NCI-H748 treated with DMSO at 0.1 percent for 48 hours (cell line): Measurements from ENCODE around the gene SCYGR8.
"Not testable (repeated sequence)": the region's sequence is repeated elsewhere in the genome, so short reads cannot be mapped to it uniquely, and the experiment has no call there.

Experiments used
- DNase-seq: peaks from one replicate; lab custom pipeline; 2025; lab: John Stamatoyannopoulos, UW

SCYGR8 gene, protein sequence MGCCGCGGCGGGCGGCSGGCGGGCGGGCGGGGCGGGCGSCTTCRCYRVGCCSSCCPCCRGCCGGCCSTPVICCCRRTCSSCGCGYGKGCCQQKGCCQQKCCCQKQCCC

DNA sequence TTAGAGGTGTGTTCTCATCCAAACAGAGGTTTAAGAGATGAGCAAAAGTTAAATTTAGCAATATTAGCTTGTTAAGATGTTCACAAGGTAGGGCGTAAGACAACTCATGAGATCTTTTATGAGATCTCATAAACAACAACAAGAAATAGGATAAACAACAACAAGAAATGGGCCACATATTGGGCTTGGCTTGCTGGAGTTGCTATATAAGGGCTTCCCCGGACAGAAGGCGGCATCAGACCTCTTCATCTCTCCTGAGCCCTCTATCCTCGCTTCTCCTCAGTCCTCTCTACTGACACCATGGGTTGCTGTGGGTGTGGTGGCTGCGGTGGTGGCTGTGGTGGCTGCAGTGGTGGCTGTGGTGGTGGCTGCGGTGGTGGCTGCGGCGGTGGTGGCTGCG lies at the start of gene SCYGR8:
TSS of gene SCYGR8 (plus strand) at position 301 of the 400 bp plus-strand sequence. CDS start at position 301, 0 bp downstream.
- no peak for DNase-seq

DNA sequence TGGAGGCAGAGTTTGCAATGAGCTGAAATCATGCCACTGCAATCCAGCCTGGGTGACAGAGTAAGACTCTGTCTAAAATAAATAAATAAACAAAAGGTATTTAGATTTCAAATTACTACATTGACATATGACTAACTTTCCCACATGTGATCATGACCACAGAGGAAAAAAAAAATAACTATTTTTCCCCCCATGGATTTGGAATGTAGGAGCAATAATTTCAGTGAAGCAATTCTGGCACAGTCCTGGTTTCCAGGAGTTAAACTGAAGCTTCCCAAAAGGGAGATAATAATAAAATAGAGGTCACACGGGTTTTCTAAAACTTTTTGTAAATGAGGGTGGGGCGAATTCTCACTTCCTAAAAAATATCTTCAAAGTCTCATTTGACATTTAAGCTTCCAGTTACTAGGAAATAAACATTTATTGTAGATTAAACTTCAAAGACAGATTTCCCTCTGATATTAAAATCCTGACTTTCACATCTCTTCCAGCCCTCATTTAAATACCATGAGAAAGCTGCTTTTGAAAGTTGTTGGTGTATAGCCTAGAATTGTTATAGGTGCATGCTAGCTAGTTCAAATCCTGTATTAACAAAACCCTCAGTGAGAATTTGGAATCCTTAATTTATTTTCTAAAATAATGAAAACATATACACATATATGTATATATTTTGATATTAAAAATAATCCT lies 48.6 kb upstream of the SCYGR8 start:
- no peak for DNase-seq

DNA sequence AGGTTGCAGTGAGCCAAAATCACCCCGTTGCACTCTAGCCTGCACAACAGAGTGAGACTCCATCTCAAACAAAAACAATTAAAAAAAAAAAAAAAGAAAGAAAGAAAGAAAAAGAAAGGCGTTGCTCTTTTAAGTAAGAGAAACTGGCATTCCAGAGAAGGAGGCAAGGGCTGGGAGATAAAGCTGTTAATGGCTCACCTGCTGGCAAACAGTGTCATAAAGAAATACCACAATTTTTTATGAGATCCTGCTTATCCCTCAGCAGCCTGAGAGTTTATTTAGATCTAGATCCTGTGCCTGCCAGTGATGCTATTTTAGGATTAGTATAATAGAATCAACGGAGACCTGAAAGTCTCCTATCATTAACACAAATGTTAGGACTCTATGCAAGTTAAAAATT lies 44.1 kb upstream of the SCYGR8 start:
- no peak for DNase-seq

DNA sequence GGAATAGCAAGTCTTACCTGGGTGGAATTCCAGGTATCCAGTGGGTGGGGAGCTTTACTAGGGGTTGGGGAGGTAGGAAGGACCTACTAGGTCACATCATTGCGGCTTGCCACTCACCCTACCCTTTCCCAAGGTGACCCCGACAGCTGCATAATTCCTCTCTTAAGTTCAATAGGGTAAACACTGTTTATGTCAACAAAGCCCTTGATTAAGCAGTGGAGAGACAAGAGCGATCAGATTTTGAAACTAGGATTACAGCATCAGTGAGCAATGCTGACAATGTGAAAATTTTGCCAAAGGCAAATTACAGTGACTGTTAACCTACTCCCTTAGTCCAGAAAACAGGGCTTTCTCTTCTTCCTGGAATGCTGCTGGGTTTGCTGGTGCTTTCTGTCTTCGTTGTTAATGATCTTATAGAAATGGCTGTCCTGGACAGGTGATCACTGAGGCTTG lies 42.4 kb upstream of the SCYGR8 start:
- no peak for DNase-seq

DNA sequence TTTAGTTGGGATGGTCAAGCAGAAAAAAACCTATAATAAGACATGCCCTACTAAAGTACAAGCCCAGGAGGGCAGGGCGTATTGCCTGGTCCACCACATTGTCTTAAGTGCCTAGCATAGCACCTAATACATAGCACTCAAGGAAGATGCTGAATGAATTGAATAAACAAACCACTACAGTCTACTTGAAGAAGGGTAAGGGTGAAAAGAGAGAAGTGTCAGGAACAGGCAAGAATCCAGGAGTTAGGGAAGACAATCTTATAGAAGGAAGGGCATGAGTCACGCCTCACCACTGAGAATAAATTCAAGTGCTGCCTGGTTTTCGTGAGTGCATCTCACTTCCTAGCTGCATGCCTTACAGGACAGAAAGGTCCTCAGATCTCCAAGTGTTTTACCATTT lies 41.7 kb upstream of the SCYGR8 start:
- no peak for DNase-seq

DNA sequence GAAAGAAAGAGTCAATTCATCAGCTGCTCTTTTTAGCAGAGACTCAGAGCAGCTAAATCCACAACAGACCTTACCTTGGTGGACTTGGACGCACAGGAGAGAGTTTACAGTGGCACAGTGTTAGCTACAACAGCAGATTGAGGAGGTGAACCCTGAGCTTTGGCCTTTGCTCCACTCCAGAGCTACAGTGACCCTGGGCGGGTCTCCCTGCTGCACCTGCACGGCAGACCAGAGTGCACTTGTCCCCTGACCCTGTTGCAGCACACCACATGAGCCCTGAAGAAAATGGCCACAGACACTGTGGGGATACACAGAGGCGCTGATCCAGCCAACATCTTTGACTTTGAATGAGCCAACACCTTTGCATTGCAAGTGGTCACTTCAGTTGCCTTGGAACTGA lies 38.8 kb upstream of the SCYGR8 start:
- DNase-seq: no peak

DNA sequence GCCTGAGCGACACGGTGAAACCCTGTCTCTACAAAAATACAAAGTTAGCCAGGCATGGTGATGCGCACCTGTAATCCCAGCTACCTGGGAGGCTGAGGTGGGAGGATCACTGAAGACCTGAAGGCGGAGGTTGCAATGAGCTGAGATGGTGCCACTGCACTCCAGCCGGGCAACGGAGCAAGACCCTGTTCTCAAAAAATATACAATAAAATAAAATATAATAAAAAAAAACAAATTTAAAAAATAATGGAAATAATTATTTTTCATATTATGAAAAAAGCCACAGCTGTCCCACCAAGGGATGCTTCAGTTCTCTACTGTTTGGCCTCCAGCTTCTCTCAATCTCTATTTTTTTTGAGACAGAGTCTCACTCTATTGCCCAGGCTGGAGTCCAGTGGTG lies 38.3 kb upstream of the SCYGR8 start:
- DNase-seq: no peak

DNA sequence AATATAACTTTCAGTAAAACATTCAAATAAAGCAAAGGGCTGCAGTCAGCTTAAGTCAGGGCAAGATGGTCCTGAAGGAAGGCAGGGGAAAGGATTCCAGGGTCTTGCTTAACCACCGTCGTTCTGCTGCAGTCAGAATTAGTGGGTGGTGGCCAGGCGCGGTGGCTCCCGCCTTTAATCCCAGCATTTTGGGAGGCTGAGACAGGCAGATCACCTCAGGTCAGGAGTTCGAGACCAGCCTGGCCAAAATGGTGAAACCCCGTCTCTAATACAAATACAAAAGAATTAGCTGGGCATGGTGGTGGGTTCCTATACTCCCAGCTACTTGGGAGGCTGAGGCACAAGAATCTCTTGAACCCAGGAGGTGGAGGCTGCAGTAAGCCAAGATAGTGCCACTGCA lies 34.7 kb upstream of the SCYGR8 start:
- DNase-seq: no peak

DNA sequence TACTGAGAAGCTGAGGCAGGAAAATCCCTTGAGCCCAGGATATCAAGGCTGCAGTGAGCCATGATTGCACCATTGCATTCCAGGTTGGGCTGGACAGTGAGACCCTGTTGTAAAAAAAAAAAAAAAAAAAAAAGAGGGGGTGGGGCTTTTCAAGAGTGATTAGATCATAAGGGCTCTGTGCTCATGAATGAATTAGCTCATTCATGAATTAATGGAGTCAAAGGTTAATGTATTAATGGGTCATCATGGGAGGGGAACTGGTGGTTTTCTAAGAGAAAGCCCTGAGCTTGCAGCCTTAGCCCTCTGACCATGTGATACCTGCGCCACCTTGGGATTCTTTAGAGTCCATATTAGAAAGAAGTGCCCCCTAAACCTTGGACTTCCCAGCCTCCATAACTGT lies 32.4 kb upstream of the SCYGR8 start:
- no peak for DNase-seq

DNA sequence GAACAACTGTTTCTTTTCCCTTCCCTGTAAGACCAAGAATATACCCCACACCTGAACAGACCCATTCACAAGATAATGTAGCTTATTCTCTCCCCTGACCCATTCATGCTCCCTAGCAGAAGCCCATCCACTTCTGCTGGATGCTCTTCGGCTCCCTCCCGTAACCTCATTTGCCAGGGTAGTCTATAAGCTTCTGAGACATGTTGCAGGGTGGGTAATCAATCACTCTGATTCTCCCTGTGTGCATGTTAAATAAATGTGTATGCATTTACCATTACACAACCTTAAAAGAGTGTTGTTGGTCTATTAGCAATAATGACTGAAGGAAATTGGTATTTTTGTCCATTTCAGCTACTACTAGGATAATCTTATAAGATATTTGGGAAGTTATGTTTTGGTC lies 29.2 kb upstream of the SCYGR8 start:
- no peak for DNase-seq

DNA sequence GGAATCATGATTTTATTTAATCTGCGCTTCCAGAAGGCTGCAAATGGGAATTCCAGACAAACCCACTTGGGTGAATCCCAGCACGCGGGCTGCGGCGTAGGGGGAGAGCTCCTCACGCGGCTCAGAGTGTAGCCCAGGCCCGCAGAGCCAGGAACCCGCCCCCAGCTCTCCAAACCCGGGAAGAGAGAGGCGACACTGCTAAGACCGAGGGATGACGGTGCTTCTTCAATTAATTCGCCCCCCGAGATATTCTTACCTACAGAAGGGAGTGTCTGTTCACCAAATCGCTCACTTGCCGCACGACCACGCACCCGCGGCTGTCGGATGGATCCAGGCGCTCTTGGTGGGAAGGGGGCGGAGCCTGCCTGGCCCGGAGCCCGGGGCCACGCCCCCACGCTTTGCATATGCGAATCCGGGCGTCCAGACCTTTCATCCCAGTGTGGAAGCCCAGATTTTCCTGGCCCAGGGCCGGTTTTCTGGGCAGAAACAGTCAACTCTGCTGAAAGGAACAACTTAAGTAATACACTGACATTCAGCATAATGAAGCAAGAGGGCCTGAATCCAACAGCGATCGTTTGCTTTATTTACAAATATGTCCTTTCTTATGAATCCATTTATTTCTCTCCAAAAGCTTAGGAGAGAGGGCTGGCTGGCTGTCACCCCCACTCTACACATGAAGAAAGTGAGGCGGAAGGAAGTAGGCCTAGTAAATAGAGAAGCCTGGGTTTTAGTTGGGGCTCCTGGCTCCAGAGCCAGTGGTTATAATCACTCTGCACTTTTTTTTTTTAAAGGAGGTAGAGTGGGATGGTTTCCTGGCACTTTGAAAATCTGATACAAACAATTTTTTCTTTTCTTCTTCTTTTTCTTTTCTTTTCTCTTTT lies 27.8 kb upstream of the SCYGR8 start, which contains the start of gene SLC19A3:
TSS of gene SLC19A3 (minus strand) at position 342 of the 881 bp plus-strand sequence. CDS start 15,710 bp downstream, outside the sequence.
- DNase-seq: no peak

DNA sequence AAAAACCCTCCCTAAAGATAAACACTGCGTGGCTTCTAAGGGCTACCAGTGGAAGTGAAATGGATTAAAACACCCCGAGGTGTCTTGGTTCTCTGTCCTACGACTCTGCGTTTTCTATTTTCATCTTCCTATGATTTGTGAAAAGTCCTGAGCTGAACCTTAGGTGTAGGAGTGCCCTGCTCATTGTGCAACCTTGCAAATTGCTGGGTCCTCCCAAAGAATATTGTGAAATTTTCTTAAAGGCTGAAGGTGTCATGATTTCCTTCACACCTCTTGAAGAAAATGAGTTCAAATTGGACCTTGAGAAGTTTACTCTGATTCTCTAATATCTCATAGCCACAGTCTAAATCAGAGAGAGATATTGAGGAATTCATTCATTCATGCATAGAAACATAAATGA lies 26.1 kb upstream of the SCYGR8 start:
- no peak for DNase-seq

DNA sequence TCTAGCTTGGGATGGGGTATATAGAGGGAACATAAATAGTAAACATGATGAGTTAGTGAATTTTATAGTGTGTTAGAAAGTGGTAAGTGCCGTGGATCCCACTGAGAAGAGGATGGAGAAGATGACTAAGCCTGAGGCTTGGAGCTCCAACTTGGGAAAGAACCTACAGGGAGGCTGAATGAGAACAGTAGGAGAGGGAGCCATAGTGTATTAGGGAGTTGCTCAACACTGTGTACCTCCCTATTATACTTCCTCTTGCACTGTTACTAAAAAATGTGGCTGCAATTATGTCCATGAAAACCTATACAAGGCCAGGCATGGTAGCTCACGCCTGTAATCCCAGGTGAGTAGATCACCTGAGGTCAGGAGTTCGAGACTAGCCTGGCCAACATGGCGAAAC lies 25.0 kb upstream of the SCYGR8 start:
- DNase-seq: no peak

DNA sequence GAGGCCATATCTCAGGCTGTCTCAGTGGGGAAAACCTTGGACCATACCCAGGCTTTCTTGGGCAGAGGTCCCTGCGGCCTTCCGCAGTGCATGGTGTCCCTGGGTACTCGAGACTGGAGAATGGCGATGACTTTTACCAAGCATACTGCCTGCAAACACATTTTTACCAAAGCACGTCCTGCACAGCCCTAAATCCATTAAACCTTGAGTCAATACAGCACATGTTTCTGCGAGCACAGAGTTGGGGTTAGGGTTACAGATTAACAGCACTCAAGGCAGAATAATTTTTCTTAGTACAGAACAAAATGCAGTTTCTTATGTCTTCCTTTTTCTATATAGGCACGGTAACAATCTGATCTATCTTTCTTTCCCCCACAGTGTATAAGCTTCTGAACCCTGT lies 22.9 kb upstream of the SCYGR8 start:
- not testable (repeated sequence) for DNase-seq

DNA sequence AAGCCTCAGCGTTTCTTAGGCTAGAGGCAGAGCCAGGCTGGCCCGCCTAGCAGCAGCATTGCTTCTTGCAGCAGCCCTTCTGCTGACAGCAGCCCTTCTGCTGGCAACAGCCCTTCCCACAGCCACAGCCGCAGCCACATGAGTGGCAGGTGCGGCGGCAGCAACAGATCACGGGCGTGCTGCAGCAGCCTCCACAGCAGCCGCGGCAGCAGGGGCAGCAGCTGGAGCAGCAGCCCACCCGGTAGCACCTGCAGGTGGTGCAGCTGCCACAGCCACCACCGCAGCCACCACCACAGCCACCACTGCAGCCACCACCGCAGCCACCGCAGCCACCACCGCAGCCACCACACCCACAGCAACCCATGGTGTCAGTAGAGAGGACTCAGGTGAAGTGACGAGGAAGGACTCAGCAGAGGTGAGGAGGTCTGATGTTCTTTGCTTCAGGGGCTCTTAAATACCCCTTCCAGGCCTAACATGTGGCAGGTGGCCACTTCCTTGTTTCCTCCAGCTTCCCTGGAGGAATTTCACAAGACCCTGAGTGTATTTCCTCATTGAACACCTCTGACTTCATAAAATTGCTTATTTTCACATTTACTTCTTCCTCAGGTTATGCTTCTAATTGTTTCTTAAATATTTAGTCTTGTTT lies 21.2 kb upstream of the SCYGR8 start, which contains the start of gene SCYGR6:
TSS of gene SCYGR6 (minus strand) at position 364 of the 646 bp plus-strand sequence. CDS start at position 364, 0 bp downstream.
- DNase-seq: no peak

DNA sequence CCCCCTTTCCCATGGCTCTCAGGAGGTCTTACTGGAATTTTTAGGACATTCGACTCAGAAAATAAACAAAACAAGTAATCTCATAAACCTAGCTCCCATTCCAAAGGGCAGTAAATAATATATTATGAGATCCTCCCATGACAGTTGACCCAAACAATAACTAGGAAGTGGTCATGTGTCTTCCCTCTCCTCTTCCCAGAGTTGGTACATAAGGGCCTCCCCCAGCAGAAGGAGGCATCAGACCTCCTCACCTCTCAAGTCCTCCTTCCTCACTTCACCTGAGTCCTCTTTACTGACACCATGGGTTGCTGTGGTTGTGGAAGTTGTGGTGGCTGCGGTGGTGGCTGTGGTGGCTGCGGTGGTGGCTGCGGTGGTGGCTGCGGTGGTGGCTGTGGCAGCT lies 17.7 kb upstream of the SCYGR8 start, which contains the start of gene SCYGR7:
TSS of gene SCYGR7 (plus strand) at position 301 of the 400 bp plus-strand sequence. CDS start at position 301, 0 bp downstream.
- no peak for DNase-seq

DNA sequence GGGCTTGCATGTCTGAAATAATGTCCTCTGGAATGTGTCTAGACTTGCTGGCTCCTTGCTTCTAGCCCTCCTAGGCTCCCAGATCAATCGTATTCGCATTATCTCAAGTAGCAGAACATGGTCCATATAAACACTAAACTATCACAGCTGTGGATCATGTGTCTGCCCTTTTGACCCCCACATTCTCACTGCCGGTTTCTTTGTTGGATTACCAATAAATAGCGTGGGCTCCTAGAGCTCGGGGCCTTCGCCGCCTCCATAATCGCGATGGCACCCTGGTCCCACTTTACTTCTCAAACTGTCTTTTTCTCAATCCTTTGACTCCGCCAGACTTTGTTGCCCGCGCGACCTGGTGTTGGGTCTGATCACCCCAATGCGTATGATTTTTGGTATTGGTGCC lies 6.3 kb upstream of the SCYGR8 start:
- no peak for DNase-seq

DNA sequence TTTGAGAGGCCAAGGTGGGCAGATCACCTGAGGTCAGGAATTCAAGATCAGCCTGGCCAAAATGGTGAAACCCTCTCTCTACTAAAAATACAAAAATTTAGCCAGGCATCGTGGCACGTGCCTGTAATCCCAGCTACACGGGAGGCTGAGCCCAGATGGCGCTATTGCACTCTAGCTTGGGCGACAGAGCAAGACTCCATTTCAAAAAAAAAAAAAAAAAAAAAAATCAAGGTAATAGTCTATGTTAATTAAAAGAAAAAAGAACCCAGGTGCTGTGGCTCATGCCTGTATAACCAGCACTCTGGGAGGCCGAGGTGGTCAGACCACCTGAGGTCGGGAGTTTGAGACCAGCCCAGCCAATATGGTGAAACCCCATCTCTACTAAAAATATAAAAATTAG lies 5.0 kb upstream of the SCYGR8 start:
- not testable (repeated sequence) for DNase-seq

DNA sequence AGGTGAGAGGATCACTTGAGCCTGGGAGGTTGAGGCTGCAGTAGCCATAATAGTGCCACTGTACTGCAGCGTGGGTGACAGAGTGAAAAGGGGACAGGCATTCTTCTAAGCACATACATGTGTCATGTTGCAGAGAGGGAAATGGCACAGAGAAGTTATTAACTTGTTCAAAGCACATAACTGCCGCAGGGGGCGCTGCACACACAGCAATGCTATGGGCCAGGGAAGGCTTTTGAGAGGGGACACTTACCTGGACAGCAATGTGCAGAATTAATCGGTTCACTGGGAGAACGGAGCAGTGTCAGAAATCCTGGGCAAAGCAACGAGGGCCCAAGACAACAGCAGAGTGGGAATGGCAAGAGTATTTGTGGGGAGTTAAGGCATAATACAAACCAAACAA lies 2.4 kb downstream of the SCYGR8 start:
- no peak for DNase-seq

DNA sequence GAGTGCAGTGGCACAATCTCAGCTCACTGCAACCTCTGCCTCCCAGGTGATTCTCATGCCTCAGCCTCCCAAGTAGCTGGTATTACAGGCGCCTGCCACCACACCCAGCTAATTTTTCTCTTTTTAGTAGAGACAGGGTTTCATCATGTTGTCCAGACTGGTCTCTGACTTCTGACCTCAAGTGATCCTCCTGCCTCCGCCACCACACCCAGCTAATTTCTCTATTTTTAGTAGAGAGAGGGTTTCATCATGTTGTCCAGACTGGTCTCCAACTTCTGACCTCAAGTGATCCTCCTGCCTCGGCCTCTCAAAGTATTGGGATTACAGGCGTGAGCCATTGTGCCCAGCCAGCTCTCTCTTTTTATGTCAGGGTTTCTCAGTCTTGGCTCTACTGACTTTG lies 10.6 kb downstream of the SCYGR8 start:
- DNase-seq: not testable (repeated sequence)

DNA sequence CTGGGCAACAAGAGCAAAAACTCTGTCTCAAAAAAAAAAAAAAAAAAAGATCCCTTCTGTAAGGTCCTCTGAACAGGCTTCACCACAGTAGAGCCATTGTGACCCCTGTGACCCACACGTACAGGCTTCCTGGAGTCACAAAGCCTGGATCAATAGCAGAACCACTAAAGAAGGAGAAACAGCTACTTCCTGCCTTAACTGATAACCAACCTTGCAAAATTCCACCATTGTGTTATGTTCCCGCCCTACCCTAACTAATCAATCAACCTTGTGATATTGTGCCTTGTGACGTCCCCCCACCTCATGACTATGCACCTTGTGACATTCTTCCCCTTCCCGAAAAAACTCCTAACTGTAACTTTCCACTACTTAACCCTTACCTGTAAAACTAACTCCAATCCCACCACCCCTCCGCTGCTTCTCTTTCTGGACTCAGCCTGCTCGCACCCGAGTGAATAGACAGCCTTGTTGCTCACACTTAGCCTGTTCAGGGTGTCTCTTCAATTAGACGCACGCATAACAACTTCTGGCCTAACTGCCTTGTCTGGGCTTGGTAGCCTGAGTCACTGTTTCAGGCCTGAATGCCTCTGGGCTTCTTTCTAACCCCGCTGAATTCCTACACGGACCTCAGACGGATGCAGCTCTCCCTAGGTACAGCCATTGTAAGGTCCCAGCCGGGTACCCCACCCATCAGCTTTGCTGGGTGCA lies 13.9 kb downstream of the SCYGR8 start:
- DNase-seq: no peak
